Karpas-422 (cell line): ENCODE data around the gene PRKCB. TPM values are rescaled to one million over a fixed set of nuclear protein-coding genes. Genes with fewer than 3 reads are reported as not detected.

Experiments used
- DNase-seq: peaks from one replicate; pipeline ENCODE4 v3.0.0-alpha.2; 2015
- H2AFZ ChIP-seq: fragments of 200-600 bp; sonication (generic); 2 replicates; pipeline ENCODE4 v1.6.1; 2014; ENCODE audit warnings: antibody characterized with exemption, low read length, mixed read lengths
- H3K27ac ChIP-seq: fragments of 200-600 bp; sonication (generic); 2 replicates; pipeline ENCODE4 v1.5.1; 2014; ENCODE audit warnings: mild to moderate bottlenecking, low read length, moderate library complexity
- H3K27me3 ChIP-seq: fragments of 200-600 bp; sonication (generic); 2 replicates; pipeline ENCODE4 v1.6.1; 2014; ENCODE audit warnings: low read length, mixed read lengths
- H3K36me3 ChIP-seq: fragments of 200-600 bp; sonication (generic); 2 replicates; pipeline ENCODE4 v1.6.1; 2014; ENCODE audit warnings: low read length, mixed read lengths; ENCODE audit not compliant: insufficient read depth
- H3K4me1 ChIP-seq: fragments of 200-600 bp; sonication (generic); 2 replicates; pipeline ENCODE4 v1.6.1; 2014; ENCODE audit warnings: mild to moderate bottlenecking, low read length, mixed read lengths
- H3K4me2 ChIP-seq: fragments of 200-600 bp; sonication (generic); 2 replicates; pipeline ENCODE4 v1.6.1; 2014; ENCODE audit warnings: low read length, low read depth, mild to moderate bottlenecking; ENCODE audit not compliant: poor library complexity, severe bottlenecking
- H3K4me3 ChIP-seq: fragments of 200-600 bp; sonication (generic); 2 replicates; pipeline ENCODE4 v1.5.1; 2014; ENCODE audit warnings: mild to moderate bottlenecking, antibody characterized with exemption, low read length, mixed read lengths
- H3K79me2 ChIP-seq: fragments of 200-600 bp; sonication (generic); 2 replicates; pipeline ENCODE4 v1.6.1; 2014; ENCODE audit warnings: mild to moderate bottlenecking, low read length, mixed read lengths
- H3K9ac ChIP-seq: fragments of 200-600 bp; sonication (generic); 2 replicates; pipeline ENCODE4 v1.6.0; 2014; ENCODE audit warnings: low read length
- H3K9me2 ChIP-seq: fragments of 200-600 bp; sonication (generic), shearing (Covaris generic); replicated peaks from 2 replicates; pipeline ENCODE4 v1.6.0; 2014; ENCODE audit warnings: mild to moderate bottlenecking, low read length, moderate library complexity; ENCODE audit not compliant: insufficient read depth
- H3K9me3 ChIP-seq: fragments of 300-700, 200-600 bp; sonication (generic); 2 replicates; pipeline ENCODE4 v1.6.1; 2014; ENCODE audit warnings: low read length, mixed read lengths
- H4K20me1 ChIP-seq: fragments of 200-600 bp; sonication (generic); 2 replicates; pipeline ENCODE4 v1.6.1; 2014; ENCODE audit warnings: mild to moderate bottlenecking, antibody characterized with exemption, low read length, low read depth; ENCODE audit not compliant: insufficient read depth
- total RNA-seq: library from RNA; depleted of rRNA; stranded (reverse); fragments of >200 nt; shearing (Covaris generic); gene quantifications from 2 replicates; pipeline ENCODE4 v1.2.3, GENCODE V29; 2014; ENCODE audit warnings: low replicate concordance

PRKCB gene
- total RNA-seq, 1 experiment from 2014 or later: 21.7 TPM

GRCh38 chr16:23996258-23996955, 160.6 kb downstream of the PRKCB start:
- DNase-seq: no peak
- no peaks in the 10 kb centered on the region for H3K9me3 ChIP-seq
- no peaks in the 10 kb centered on the region for H3K36me3 ChIP-seq
- no peak overlapping the region for H3K9ac ChIP-seq
- H2AFZ ChIP-seq: no peak overlapping the region
- no peaks in the 10 kb centered on the region for H3K27me3 ChIP-seq
- H3K9me2 ChIP-seq: no peaks in the 10 kb centered on the region
- no peaks in the 10 kb centered on the region for H3K79me2 ChIP-seq
- H3K4me3 ChIP-seq: no peak overlapping the region
- no peak overlapping the region for H3K27ac ChIP-seq
- H4K20me1 ChIP-seq: no peaks in the 10 kb centered on the region
- H3K4me1 ChIP-seq: no peaks in the 10 kb centered on the region
- H3K4me2 ChIP-seq: no peak overlapping the region

DNA sequence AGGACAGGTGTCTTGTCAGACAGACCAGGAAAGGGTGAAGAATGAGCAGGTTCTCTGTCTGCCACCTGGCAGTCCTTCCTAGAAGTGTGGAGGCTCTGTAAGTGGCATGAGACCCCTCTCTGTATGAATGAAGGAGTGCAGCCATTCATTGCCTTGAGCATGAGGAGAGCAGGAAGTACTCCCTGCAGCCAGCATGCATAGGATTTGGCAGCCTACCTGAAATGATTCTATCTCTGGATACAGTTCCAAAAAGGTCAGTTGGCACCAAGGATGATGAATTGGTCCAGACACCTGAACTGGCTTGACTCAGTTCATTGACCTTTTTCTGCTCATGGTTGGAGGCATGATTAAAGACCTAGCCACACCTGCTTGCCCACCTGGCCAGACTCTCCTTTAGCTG, 163.0 kb downstream of the PRKCB start:
- Histone ChIP-seq H3K27ac (no peak overlapping the region), H4K20me1 (no peaks in the 10 kb centered on the region), H2AFZ (no peak overlapping the region), H3K9me3 (no peaks in the 10 kb centered on the region), H3K36me3 (no peaks in the 10 kb centered on the region), H3K4me1 (no peaks in the 10 kb centered on the region), H3K4me2 (no peak overlapping the region), H3K9me2 (no peaks in the 10 kb centered on the region), H3K4me3 (no peak overlapping the region), H3K27me3 (no peaks in the 10 kb centered on the region), H3K9ac (no peak overlapping the region), H3K79me2 (no peaks in the 10 kb centered on the region)
- no peak for DNase-seq

DNA sequence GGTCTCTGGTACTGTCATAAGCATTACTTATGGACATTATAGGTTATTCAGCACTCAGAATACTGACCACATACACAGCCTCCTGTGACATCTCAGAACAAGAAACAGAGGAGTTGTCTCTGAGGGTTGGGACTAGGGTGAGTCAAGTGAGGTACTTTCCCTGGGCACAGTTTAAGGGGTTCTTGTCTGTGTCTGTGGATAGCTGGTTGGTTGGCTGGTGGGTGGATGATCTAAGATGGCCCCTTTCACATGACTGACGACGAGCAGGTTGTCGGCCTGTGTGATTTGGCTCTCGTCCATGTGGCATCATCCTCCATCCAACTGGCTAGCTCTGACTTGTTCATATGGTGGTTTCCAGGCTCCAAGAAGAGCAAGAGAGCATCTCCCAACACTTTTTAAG, 163.9 kb downstream of the PRKCB start:
- no peak overlapping the region for H3K4me2 ChIP-seq
- H3K4me3 ChIP-seq: no peak overlapping the region
- H4K20me1 ChIP-seq: no peaks in the 10 kb centered on the region
- DNase-seq: no peak
- no peak overlapping the region for H3K27ac ChIP-seq
- H3K79me2 ChIP-seq: no peaks in the 10 kb centered on the region
- no peaks in the 10 kb centered on the region for H3K36me3 ChIP-seq
- no peaks in the 10 kb centered on the region for H3K4me1 ChIP-seq
- H3K9ac ChIP-seq: no peak overlapping the region
- no peaks in the 10 kb centered on the region for H3K27me3 ChIP-seq
- H3K9me2 ChIP-seq: no peaks in the 10 kb centered on the region
- H3K9me3 ChIP-seq: no peaks in the 10 kb centered on the region
- no peak overlapping the region for H2AFZ ChIP-seq

GRCh38 chr16:24001710-24002109, 165.9 kb downstream of the PRKCB start:
- no peaks in the 10 kb centered on the region for H4K20me1 ChIP-seq
- no peaks in the 10 kb centered on the region for H3K9me2 ChIP-seq
- DNase-seq: no peak
- no peaks in the 10 kb centered on the region for H3K79me2 ChIP-seq
- H3K27me3 ChIP-seq: no peaks in the 10 kb centered on the region
- no peak overlapping the region for H3K9ac ChIP-seq
- H3K27ac ChIP-seq: no peak overlapping the region
- no peaks in the 10 kb centered on the region for H3K36me3 ChIP-seq
- no peaks in the 10 kb centered on the region for H3K9me3 ChIP-seq
- no peak overlapping the region for H2AFZ ChIP-seq
- no peak overlapping the region for H3K4me2 ChIP-seq
- H3K4me1 ChIP-seq: no peaks in the 10 kb centered on the region
- H3K4me3 ChIP-seq: no peak overlapping the region

DNA sequence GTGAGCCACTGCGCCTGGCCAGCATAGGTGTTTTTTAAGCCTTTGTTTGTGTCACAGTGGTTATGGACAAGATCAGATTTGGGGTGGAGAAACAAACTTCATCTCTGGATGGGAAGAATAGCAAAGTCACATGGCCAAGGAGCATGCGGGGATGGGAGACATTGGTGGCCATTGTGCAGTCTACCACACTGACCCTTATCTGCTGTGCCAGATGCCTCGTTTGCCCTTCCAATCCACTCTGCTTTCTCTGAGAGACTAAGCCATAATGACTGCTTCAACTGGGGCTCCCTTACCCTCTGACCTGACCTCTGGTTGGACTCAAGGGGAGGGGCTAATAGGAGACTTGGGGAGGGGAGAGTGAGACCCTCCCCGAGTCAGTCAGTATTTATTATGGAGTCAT, 166.8 kb downstream of the PRKCB start:
- no peak overlapping the region for H3K27ac ChIP-seq

GRCh38 chr16:24005577-24005976, 169.8 kb downstream of the PRKCB start:
- H2AFZ ChIP-seq: no peak overlapping the region
- no peaks in the 10 kb centered on the region for H3K36me3 ChIP-seq
- H3K79me2 ChIP-seq: no peaks in the 10 kb centered on the region
- no peak for DNase-seq
- no peak overlapping the region for H3K4me3 ChIP-seq
- H3K27me3 ChIP-seq: no peaks in the 10 kb centered on the region; the same call in 1 of the 2 replicates
- no peak overlapping the region for H3K9ac ChIP-seq
- peaks cover 2% of the 10 kb centered on the region for H4K20me1 ChIP-seq
- no peaks in the 10 kb centered on the region for H3K9me3 ChIP-seq
- H3K4me2 ChIP-seq: no peak overlapping the region
- H3K4me1 ChIP-seq: peaks cover 12% of the 10 kb centered on the region
- H3K9me2 ChIP-seq: no peaks in the 10 kb centered on the region
- H3K27ac ChIP-seq: no peak overlapping the region

More for the DNA sequence above, 166.8 kb downstream of the PRKCB start:
- Histone ChIP-seq H3K4me2 (no peak overlapping the region), H3K9me2 (no peaks in the 10 kb centered on the region), H3K9me3 (no peaks in the 10 kb centered on the region), H3K79me2 (no peaks in the 10 kb centered on the region), H3K9ac (no peak overlapping the region), H3K4me3 (no peak overlapping the region), H2AFZ (no peak overlapping the region), H3K36me3 (no peaks in the 10 kb centered on the region), H3K27me3 (no peaks in the 10 kb centered on the region; the same call in 1 of the 2 replicates), H3K4me1 (no peaks in the 10 kb centered on the region), H4K20me1 (peaks cover 2% of the 10 kb centered on the region; the same call in 1 of the 2 replicates)
- DNase-seq: no peak

GRCh38 chr16:24007391-24007790, 171.6 kb downstream of the PRKCB start:
- Histone ChIP-seq H3K4me3 (no peak overlapping the region), H4K20me1 (peaks cover 2% of the 10 kb centered on the region), H3K4me2 (no peak overlapping the region), H3K4me1 (peaks cover 12% of the 10 kb centered on the region), H3K9me2 (no peaks in the 10 kb centered on the region), H3K27ac (no peak overlapping the region), H3K27me3 (no peaks in the 10 kb centered on the region; the same call in 1 of the 2 replicates), H3K79me2 (no peaks in the 10 kb centered on the region), H3K9ac (no peak overlapping the region), H3K36me3 (no peaks in the 10 kb centered on the region), H3K9me3 (no peaks in the 10 kb centered on the region), H2AFZ (no peak overlapping the region)
- no peak for DNase-seq

- no peaks in the 10 kb centered on the region for H3K79me2 ChIP-seq
- no peak overlapping the region for H3K27ac ChIP-seq
- H4K20me1 ChIP-seq: peaks cover 2% of the 10 kb centered on the region
- H3K9me2 ChIP-seq: no peaks in the 10 kb centered on the region
- no peak overlapping the region for H3K4me3 ChIP-seq
- no peaks in the 10 kb centered on the region; the same call in 1 of the 2 replicates for H3K27me3 ChIP-seq
- no peaks in the 10 kb centered on the region for H3K36me3 ChIP-seq
- no peak overlapping the region for H3K9ac ChIP-seq
- no peaks in the 10 kb centered on the region for H3K9me3 ChIP-seq
- no peak overlapping the region for H2AFZ ChIP-seq
- no peak overlapping the region for H3K4me2 ChIP-seq
- peaks cover 12% of the 10 kb centered on the region for H3K4me1 ChIP-seq
- no peak for DNase-seq
These were observed 172.2 kb downstream of the PRKCB start for GRCh38 chr16:24007934-24008333.
